NT2/D1 (cell line): ENCODE results near the gene SMIM36.
"Not testable (repeated sequence)": the region's sequence is repeated elsewhere in the genome, so short reads cannot be mapped to it uniquely, and the experiment has no call there.

Experiments
- SUZ12 ChIP-seq: IDR thresholded peaks from 2 replicates; pipeline ENCODE4 v1.6.1; 2011; ENCODE audit not compliant: insufficient read length, insufficient read depth; ENCODE audit errors: extremely low read depth
- YY1 ChIP-seq: IDR thresholded peaks from 2 replicates; pipeline ENCODE4 v1.6.1; 2011; ENCODE audit not compliant: insufficient read length, insufficient read depth

DNA sequence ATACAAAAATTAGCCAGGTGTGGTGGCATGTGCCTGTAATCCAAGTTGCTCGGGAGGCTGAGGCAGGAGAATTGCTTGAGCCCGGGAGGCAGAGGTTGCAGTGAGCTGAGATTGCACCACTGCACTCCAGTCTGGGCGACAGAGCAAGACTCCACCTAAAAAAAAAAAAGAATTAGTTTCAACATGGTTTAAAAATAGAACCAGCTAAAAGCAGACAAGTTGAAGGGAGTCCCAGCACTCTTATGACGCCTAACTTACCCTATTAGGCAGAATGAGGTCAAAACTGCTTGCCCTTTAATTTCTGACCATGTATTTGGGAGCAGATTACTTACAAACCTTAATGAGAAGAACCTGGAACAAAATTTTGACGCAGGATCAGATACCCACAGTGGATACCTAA lies 107.1 kb downstream of the SMIM36 start:
- TF ChIP-seq YY1, SUZ12: not testable (repeated sequence)
